RPMI8226 (cell line): ENCODE results near the gene NELL1.

ENCODE experiments used
- DNase-seq: peaks from one replicate; pipeline ENCODE4 v3.0.0-alpha.2; 2015

The NELL1 gene

GRCh38 chr11:21520244-21520643 is 850.9 kb downstream of the NELL1 start:
- DNase-seq = no peak

DNA sequence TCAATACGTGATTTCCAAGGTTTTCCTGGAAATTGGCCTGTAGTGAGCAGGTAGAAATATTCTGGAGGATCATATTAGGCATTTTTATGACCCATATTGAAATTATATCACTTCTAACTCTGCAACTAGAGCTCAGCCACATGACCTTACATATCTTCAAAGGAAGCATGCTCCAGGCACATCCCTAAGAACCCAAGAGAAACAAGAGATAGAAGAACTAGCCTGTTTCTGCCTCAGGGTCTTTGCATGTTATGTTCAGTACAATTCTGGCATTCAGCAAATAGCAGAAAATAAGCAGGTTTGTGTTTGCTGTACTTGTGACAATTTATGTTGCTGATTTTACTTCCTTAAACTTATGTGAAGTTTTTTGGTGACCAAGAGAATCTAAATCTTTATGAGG is 859.8 kb downstream of the NELL1 start:
- no peak for DNase-seq

GRCh38 chr11:21534288-21534687 is 864.9 kb downstream of the NELL1 start:
- DNase-seq = no peak

DNA sequence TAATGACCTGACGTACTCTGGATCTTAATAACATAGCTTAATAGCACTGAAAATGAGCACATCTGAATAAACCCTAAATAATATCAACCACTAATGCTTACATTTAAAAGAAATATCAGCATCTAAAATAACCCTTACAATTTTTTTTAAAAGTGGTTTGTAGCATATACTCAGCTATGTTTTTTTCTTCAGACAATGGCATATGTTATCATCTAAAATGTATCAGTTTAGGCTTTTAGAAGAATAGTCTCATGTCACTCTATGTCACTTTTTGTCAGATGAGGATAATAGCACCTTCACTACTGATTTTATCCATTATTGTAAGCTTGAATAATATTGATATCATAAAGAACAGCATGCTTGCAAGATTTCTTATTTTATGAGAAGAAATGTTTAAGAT is 868.6 kb downstream of the NELL1 start:
- no peak for DNase-seq

- no peak for DNase-seq
Measured at GRCh38 chr11:21541187-21541751, 871.9 kb downstream of the NELL1 start.

- DNase-seq = no peak
Measured at GRCh38 chr11:21543901-21544300, 874.5 kb downstream of the NELL1 start.

DNA sequence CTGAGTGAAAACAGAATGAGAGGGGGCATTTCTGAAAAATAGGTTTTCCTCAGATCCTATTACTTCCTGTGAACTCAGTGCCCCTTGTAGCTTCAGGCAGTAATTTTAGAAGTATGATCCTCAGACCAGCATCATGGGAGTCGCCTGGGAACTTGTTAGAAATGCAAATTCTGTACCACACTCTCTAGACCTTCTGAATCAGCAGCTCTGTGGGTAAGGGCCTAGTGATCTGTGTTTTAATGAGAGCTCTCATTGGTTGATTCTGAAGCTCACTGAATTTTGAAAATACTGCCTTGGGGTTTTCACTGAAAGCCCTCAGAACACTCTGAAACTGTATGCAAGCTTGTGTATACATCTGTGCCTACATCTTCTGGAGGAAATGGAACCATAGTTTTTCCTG is 876.3 kb downstream of the NELL1 start:
- DNase-seq = no peak

DNA sequence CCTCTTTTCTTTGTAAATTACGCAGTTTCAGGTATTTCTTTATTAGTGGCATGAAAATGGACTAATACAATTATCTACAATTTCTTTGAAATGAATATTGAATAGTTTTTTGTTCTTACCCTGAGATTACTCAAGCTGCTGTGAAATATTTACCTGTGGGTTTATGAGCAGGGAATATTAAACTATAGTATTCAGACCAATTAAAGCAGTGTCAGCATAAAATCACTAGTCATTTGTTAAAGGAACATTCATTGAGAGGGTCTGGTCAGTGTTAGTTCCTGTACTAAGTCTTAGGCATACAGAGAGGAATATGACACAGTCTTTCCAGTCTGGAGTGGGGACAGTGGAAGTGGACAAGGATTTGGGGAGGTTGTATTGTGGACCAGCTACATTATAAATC is 877.3 kb downstream of the NELL1 start:
- DNase-seq = no peak

- DNase-seq = no peak
Measured at GRCh38 chr11:21552911-21553310, 883.5 kb downstream of the NELL1 start.

DNA sequence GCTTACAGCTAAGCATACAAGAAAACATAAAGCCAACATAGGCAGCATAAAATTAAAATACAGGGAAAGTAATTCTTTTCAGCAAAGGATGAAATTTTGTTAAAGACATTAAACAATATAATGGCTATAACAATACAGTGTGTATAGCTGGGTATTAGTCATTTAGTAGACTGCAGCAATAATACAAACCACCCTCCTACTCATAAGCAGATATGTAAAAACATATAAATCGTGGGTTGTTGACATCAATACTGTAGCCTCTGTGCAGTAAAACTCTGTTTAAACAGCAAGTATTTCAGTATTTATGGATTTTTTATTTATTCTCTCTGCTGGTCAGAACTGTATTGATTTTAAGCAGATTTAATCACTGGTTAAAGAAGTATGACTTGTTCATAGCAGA is 884.4 kb downstream of the NELL1 start:
- no peak for DNase-seq

- DNase-seq = no peak
Measured at GRCh38 chr11:21554284-21554683, 884.9 kb downstream of the NELL1 start.

DNA sequence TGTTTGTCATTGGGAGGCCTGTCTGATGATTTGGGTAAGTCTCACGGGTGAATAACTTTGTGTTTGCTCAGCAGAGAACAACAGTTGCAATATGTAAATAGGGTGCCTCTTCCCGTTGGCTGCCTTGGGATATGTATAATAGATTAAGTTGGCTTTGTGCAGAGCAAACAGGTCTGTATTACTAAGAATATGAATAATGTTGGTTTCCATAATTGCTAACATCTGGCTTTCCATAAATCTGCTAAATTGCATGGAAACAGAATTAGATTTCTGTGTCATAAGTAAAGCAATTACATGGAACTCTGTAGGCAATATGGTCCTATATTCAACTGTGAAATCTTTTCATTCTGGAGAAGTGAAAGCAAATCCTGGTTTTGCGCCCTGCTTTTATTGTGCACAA is 887.5 kb downstream of the NELL1 start:
- no peak for DNase-seq

DNA sequence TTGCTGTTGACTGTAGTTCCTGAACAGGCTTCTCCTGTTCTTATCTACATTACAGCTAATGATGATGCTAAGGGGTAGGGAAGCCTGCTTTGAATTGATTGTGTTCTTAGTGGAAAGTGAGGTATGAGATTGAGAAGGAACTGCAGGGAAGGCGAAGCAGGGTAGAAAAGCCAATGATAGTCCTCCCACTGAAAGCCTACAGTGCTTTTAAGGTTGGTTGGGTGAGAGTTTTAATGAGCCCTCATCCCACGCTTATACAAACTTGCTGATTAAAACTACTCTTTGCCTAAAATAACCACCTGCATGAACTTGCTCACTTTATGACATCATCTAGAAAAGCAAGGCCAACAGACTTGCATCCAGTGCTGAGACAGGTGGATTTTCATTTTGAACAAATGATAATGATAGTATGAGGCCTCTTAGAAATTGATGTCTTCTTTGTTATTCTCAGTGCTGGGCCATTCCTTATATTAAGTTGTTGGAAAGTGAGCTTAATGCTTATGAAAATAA is 891.1 kb downstream of the NELL1 start:
- DNase-seq = no peak

GRCh38 chr11:21561581-21561980 is 892.2 kb downstream of the NELL1 start:
- DNase-seq = no peak

DNA sequence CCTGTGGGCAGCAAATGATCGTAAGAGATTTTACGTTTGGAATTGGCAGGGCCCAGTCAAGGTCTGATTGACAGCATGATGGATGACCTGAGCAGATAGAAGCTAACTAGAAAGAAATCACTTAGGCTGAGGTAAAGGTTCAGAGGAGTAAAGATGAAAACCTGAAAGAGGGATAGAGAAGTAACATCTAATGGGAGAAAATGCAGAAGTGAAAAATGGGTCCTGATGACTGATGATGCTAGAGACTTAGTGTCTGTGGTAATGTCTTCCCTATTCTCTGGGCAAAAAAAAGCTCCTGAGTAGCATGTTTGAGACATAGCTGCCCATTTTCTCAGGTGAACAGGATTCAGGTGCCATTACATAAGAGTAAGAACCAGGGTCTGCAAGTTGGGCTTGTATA is 894.7 kb downstream of the NELL1 start:
- no peak for DNase-seq

GRCh38 chr11:21564833-21565682 is 895.7 kb downstream of the NELL1 start:
- no peak for DNase-seq

DNA sequence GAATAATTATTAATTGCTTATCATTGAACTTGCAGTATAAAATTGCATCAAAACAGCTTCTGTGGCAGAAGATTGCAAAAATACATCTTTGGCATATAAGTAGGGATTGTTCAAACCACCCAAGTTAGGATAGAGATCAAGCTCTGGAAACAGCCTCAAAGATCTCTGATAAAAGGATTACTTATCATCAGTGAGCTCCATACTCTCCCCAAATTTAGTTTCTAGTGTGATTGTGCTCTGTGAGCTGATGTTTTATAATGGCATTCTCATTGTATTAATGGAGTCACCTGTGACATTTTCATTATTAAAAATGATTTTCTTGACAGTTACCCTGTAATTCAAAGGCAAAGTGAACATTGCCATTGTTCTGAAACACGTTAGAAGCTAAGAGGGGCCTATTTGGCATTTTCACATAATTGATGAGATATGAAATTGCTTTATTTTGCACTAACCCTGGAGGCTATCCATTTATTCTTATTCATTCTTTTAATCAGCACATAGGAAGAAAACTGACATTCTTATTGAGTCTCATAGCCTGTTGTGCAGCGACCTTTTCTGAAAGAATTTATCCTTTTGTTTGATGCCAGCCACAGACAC is 897.2 kb downstream of the NELL1 start:
- no peak for DNase-seq

- DNase-seq = no peak
Measured at GRCh38 chr11:21567645-21568290, 898.4 kb downstream of the NELL1 start.

GRCh38 chr11:21572210-21572609 is 902.8 kb downstream of the NELL1 start:
- no peak for DNase-seq

GRCh38 chr11:21582791-21583190 is 913.4 kb downstream of the NELL1 start:
- DNase-seq = no peak

- DNase-seq = no peak
Measured at GRCh38 chr11:21588754-21589153, 919.4 kb downstream of the NELL1 start.

DNA sequence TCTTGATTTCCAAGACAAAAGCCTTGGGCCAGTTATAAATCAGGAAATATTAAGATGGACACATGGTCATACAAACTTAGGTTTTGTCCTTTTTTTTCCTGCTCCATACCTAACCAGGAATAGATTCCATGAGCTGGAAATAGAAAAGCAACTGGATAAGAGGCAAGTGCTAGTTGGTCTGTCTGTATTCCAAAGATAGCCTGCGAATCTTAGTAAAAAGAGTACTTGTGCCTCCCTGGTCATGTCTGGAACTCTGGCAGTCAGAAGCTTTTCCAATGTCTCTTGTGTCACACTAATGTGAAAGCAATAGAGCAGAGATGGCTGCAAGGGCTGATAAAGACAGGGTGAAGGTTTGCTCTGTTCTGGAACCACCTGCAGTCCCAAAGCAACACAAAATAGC is 933.3 kb downstream of the NELL1 start:
- no peak for DNase-seq

- DNase-seq = no peak
Measured at GRCh38 chr11:21603886-21604285, 934.5 kb downstream of the NELL1 start.

GRCh38 chr11:21604564-21604963 is 935.2 kb downstream of the NELL1 start:
- no peak for DNase-seq
